ENCODE results near the gene RALGDS.
"Not testable (repeated sequence)": the region's sequence is repeated elsewhere in the genome, so short reads cannot be mapped to it uniquely, and the experiment has no call there.

RALGDS gene

GRCh38 chr9:133103987-133104505, 17.0 kb downstream of the RALGDS start:
- DNase-seq, result no peak

DNA sequence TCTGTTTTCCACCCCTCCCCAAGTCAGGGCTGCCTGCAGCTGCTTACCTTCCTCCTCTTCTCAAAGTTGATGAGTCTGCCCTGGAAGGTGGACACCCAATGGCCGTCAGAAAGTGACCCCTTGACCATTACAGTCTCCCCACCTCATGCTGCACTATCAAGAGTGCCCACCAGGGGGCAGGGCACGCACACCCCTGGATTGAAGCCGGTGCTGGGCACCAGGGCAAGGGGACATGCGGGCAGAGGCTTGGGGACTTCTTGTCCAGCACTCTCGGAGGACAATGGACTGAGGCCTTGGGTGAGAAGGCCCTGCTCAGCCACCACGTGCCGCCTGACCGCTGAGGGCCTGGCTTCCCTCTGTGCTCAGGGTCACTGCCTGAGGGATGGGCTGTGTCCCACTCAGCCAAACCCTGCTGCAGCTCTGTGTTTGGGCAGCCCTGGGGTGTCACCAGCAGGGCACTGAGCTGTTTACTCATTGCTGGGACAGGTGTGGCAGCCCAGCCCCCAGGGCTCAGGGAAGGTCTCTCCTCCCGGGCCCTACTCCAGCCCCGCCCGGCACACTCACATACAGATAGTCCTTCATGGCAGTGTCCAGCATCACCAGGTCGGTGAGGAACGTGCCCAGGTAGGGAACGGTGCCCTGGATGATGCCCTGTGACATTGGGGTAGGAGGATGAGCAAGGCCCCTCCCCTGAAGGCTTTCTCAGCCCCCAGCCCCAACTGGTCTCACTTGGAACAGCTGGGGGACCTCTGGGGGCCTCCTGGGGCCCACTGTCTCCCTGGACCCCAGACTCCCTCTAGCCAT, 17.7 kb downstream of the RALGDS start:
- DNase-seq, result no peak

- no peak for DNase-seq
Measured at GRCh38 chr9:133102190-133103021, 18.6 kb downstream of the RALGDS start.

GRCh38 chr9:133101356-133102189, 19.5 kb downstream of the RALGDS start:
- no peak for DNase-seq

DNA sequence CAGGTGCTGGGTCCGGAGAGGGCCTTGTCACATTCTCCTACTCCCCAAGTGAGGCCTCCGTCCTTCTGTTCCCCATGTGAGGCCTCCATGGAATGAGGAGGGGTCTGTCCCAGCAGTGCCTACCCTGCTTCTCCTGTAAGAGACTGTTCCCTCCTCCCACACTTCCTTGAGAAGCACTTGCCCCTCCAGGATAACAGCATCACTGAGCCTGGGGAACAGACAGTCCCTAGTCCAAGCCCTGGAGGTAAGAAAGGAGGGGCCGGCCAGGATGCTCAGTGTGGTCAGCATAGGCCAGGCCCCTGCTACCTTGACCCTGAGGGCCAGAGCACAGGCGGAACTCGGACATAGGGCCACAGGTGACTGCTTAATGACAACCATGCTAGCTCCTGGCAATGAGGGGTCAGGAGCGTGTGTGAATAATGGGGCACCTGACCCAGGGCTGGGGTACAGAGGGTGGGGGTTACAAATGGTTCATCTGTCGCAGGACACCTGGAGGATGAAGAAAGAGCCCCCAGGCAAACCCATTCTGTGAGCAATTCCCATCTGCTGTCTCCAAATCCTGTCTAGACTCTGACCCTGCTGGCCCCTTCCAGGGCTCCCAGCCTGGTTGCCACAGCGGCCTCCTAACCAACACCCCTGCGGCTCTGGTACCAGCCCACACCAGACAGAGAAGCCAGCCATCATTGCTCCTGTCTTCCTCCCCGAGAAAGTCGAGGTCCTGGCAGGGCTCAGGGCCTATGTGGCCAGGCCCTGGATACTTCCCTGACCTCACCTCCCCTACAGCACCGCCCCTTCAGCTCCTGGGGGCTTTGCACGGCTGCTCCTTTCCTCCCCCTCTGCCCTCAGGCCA, 20.3 kb downstream of the RALGDS start:
- no peak for DNase-seq

GRCh38 chr9:133099726-133100505, 21.1 kb downstream of the RALGDS start:
- no peak for DNase-seq

DNA sequence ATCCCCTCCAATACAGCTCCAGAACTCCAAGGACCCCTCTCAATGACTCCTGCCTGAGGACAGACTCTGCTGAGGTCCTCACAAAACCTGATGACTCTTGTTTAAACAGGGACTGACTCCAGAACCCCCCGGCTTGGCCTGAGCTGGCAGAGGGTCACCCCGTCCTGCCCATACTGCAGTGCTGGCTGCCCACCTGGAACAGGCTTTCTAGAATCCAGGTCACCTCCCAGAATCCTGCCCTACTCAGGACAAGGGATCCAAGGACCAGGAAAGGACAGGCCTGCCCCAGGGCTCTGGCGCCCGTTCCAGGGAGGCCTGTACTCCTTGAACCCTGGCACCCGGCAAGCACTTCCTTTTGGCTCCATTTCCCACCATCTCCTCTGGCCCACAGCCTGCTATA, 22.2 kb downstream of the RALGDS start:
- DNase-seq, result no peak

DNA sequence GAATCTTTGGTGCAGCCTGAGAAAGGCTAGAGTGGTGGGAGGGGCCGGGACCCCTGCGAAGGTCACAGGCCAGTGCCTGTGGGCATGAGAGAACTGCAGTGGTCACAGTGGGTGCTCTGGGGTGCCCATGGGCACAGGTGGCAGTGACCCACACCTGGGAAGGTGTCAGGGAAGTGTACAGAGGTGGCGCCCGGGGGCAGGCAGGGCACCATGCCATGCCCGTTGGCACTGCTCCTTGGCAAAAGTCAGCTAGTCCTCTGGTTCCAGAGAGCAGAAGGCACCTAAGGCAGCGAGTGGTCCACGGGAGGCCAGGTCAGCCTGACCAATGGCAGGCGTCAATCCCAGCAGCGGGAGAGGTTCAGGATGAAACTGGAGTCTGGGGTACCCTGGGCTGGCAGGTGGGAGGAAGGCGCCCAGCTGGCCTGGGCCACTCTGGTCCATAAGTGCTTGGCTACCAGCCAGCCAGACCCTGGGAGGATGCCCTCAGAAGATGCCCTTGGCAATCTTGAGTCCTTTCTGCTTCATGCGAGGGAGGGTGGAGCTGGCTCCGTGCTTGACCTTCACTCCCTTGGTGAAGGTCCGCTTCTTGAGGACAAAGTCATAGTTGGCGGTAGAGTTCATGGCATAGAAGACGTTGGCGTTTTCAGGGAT, 22.8 kb downstream of the RALGDS start:
- DNase-seq, result no peak

DNA sequence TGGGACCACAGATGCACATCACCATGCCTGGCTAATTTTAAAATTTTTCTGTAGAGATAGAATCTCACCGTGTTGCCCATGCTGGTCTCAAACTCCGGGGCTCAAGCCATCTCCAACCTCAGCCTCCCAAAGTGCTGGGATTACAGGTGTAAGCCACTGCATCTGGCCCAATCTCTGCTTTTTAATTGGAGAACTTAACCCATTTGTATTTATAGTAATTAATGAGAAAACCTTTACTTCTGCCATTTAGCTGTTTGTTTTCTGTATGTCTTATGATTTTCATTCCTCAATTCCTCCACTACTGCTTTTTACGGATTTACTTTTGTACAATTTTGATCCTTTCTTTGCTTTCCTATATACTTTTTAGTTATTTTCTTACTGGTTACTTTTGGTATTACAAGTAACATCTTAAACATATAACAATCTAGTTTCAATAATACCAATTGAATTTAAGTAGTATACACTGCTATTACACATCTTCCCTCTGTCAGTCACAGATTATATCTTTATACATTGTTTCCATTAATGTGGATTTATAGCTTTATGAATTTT, 26.1 kb downstream of the RALGDS start:
- DNase-seq, result no peak

- DNase-seq, result not testable (repeated sequence)
Measured at GRCh38 chr9:133094351-133094750, 26.7 kb downstream of the RALGDS start.

GRCh38 chr9:133090752-133091385, 30.2 kb downstream of the RALGDS start:
- no peak for DNase-seq

GRCh38 chr9:133090187-133090586, 30.9 kb downstream of the RALGDS start:
- no peak for DNase-seq

DNA sequence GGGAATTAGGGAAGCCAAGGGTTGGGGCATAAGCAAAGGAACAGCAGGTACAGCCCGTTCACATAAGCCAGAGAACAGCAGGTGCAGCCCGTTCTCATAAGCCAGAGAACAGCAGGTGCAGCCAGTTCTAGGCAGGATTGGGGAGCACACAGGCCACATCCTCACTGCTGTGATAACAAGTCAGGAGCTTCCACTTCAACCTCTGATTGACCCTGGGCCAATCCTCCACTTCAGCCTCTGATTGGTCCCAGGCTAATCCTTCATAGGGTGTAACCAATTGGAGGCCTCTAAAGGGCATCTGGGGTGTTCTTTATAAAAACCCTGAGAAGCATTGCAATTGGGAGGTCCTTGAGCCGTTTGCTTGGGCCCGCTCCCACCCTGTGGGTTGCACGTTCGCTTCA, 31.8 kb downstream of the RALGDS start:
- no peak for DNase-seq

- DNase-seq, result no peak
Measured at GRCh38 chr9:133088756-133089155, 32.3 kb downstream of the RALGDS start.

DNA sequence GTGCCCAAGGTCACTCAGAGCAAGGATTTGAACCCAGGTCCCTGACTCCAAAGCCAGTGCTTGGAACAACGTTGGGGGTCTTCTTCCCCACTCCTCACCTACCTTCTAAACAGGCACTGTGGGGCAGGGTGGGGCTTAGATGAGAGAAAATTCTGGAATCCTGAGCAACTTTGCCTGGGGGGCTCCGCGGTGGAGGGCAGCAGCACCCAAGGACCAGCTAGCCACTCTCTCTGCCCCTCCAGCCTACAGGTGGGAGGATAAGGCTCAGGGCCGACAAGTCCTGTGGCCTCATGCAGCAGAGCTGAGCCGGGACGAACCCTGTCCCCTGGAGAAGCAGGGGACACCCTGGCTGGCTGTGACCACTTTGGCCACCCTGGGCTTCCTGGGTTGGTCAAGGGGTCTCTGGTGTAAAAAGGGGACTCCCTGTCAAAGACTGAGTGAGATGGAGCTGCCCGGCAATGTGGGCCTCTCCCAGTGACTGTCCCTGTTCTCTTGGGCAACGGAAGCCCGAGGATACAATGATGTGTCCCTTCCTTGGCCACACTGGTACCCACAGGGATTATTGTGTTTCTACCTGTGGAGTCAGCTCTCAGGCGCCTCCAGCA, 32.8 kb downstream of the RALGDS start:
- no peak for DNase-seq

GRCh38 chr9:133087429-133088145, 33.5 kb downstream of the RALGDS start:
- no peak for DNase-seq

DNA sequence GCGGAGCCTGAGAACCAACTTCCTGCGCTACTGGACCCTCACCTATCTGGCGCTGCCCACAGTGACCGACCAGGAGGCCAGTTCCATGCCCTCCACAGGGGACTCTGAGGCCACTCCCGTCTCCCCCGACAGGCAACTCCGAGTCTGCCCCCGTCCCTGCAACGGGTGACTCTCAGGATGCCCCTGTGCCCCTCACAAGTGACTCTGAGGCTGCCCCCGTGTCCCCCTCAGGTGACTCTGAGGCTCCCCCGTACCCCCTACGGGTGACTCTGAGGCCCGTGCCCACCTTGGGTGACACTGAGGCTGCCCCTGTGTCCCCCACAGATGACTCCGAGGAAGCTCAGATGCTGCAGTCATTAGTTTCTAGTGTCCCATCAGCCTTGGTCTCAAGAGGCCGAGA, 34.1 kb downstream of the RALGDS start:
- no peak for DNase-seq

- DNase-seq, result not testable (repeated sequence)
Measured at GRCh38 chr9:133086212-133086860, 34.7 kb downstream of the RALGDS start.
